Hematopoietic multipotent progenitor cell treated with erythropoietin and hydrocortisone succinate and interleukin-3 and kit ligand, for 4 days (in vitro differentiated cells): ENCODE results near the gene LANCL3.
A peak's percentile ranks its signal among the peaks of the same experiment; 100 is the strongest.

Source experiments
- DNase-seq: peaks from one replicate; pipeline ENCODE4 v3.0.0-alpha.2; 2015

Gene LANCL3

GRCh38 chrX:37684973-37685372 is 113.5 kb downstream of the LANCL3 start:
- peak; percentile 18 for DNase-seq

DNA sequence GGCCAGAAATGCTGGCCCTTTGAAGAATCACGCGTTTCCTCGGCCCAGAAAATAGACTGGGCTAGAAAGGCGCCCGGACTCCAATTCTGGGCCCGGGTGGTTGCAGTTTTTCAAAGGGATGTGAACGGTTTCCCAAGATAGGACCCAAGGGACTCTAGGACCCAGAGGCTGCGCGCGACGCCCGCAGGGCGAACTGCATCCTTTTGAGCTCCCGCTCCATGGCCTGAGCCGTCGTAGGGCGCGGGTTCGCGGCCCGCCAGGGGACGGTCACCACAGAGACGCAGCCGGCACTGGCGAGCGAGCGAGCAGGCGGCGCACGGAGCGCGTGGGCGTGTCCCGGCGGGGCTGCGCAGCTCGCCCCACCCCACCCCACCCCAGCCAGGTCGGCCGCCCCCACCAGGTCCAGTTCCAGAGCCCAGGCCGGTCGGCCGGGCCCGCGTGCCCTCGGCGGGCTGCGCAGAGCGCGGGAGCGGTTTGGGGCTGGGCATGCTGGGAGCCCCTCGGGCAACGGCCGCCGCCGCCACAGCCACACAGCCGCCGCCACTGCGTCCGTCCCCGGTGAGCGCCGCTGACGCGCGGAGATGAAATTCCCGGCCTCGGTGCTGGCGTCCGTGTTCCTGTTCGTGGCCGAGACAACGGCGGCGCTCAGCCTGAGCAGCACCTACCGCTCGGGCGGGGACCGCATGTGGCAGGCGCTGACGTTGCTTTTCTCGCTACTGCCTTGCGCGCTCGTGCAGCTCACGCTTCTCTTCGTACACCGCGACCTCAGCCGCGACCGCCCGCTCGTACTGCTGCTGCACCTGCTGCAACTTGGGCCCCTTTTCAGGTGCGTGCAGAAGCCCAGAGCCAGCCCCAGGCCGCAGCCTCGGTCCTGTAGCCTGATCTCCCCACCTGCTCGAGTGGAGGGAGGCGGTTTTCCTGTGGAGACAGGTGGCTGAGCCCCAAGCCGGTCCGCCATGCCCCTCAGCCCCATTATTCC is 114.2 kb downstream of the LANCL3 start, which contains the start of gene XK:
Gene XK, plus strand, starts transcription at position 411 of the 979 bp plus-strand sequence. Its CDS starts 171 bp downstream, at position 582.
- peak; percentile 80 for DNase-seq

DNA sequence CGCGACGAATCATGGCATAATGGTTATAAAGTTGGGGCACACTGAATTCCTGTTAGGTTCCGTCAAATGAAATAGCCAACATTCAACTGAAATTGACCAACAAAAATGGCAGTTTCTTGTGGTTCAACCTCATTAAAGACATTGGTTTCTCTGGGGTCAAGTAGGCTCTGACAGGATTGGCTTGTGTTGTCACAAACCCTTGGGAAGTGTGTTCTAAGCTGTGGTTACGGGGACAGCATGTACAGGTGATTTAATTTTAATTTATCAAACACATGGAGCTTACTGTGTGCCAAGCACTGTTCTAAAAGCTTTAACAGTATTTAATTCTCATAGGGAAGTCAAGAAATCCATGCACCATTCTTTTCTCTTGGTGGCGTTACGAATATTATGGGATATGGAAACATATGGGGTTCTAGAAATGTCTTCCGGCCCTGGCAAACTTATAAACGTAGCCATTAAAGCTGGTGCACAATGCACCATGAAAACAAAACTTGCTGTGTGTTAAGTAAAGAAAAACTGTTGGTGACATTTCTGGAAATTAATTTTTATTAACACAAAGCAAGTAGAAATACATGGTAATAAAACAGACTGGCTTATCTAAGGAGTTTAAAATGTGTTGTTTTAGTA is 115.0 kb downstream of the LANCL3 start:
- DNase-seq, result peak; percentile 36

GRCh38 chrX:37686996-37687395 is 115.5 kb downstream of the LANCL3 start:
- DNase-seq, result peak; percentile 24

GRCh38 chrX:37690119-37690518 is 118.7 kb downstream of the LANCL3 start:
- DNase-seq, result peak; percentile 79

DNA sequence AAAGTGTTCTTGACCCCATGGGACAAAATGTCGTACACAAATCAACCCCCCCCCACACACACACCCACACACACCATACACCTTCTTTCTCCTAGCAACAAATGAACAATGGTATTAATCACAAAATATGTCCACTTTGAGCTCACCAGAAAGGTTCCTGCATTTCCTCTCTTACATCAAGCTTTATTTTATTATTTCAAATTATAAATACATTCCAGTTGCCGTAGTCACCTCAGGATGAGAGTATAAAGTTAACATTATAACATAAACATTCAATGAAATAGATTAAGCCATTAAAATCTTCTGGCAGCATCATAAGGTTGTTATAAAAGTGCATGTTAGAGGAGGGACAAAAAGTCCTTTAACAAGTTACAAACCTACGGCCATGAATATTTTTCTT is 121.5 kb downstream of the LANCL3 start:
- no peak for DNase-seq

GRCh38 chrX:37697169-37697760 is 125.8 kb downstream of the LANCL3 start:
- no peak for DNase-seq

- DNase-seq, result no peak
Measured at GRCh38 chrX:37701588-37701987, 130.1 kb downstream of the LANCL3 start.

DNA sequence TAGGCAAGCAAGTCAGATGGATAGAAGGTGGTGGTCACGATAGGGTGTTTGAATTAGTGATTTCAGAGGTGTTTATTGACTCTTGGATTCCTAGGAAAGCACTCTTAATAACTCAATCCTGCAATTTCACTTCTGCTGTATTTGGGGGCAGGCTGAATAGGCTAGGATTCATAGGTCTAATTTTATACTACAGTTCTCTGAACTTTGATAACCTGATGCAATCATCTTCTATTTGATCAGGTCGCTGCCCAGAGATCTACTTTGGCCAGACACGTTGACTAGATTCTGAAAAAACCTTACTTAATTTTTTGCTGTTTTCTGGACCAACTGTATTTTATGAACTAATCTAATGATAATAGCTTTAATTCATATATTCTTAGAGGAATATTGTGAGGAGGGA is 140.5 kb downstream of the LANCL3 start:
- no peak for DNase-seq

DNA sequence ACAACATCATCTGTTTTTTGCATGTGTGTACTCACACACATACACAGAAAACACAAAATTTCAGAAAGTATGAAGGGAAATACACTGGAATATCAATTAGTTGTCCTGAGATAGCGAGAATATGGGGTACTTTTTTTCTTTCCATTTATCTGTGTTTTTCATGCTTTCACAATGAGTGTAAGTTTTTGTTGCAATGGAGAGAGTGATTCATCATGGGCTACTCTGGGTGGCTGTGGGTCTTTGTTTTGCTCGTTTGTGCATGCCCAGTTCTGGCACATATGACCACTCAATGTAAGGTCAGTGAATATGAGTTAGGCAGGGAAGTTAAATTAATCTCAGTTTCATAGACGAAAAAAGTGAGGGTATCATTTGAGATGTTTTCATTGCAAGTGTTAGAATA is 141.0 kb downstream of the LANCL3 start:
- no peak for DNase-seq

- DNase-seq, result no peak
Measured at GRCh38 chrX:37714479-37714878, 143.0 kb downstream of the LANCL3 start.

DNA sequence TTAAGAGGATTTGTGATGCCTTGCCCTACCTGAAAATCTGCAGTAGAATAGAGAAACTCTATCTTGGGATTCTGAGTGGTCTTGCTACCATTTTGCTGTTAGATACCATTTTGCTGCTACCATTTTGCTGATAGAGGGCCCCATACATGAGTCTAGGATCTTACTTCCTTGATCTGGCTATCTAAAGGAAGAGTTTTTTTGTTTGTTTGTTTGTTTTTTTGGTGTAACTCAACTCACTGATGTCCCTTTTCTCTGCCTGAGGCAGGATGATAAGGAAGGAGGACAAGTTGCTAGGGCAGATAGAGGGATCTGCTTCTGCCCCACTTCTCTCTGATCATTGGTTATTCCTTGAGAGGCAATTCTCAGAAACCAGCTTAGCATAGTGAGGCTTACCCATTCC is 145.1 kb downstream of the LANCL3 start:
- DNase-seq, result peak; percentile 28

- peak; percentile 5 for DNase-seq
Measured at GRCh38 chrX:37717708-37718107, 146.2 kb downstream of the LANCL3 start.

DNA sequence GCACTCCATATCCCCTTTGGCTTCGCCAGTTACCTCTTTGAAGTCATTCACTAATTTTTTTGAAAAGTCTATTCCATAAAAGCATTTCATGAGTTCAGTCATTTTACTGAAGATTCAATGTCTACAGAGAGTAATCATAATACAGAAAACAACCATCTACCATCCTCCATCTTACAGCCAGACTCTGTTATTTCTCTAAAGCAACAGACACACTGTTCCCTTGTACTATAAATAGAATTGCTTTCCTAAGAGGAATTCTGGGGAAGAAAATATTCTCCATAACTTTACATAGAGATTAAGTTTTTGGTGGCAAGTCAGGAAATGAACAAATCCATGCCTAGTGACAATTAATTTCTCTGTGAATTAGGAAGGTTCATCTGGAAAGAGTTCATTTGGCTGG is 151.1 kb downstream of the LANCL3 start:
- no peak for DNase-seq

DNA sequence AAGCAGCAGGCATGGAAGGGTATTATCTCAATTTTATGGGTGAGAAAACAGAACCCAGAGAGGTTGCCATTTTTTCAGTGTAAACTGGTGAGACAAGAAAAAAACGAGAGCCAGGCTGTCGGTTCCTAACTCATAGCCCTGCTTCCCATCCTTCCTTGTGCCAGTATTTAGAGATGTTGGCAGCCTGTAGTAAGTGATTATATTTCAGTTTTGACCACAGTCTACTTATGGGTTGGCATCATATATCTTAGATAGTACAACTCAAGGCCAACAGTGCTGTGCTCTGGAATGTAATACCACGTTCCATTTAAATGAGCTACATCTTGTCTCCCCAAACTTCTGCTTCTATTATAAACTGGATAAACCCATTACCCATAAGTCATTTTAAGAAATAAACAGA is 154.9 kb downstream of the LANCL3 start:
- DNase-seq, result no peak
